Stimulated activated CD8-positive, alpha-beta memory T cell treated with anti-CD3 and anti-CD28 coated beads, Interleukin-15, amount 100 ng/mL, for 24 hours (primary cell): Measurements from ENCODE around the gene PIGT.

Experiments used
- DNase-seq: peaks from one replicate; pipeline ENCODE4 v3.0.0-alpha.2; 2020; ENCODE audit warnings: low read depth

PIGT gene

DNA sequence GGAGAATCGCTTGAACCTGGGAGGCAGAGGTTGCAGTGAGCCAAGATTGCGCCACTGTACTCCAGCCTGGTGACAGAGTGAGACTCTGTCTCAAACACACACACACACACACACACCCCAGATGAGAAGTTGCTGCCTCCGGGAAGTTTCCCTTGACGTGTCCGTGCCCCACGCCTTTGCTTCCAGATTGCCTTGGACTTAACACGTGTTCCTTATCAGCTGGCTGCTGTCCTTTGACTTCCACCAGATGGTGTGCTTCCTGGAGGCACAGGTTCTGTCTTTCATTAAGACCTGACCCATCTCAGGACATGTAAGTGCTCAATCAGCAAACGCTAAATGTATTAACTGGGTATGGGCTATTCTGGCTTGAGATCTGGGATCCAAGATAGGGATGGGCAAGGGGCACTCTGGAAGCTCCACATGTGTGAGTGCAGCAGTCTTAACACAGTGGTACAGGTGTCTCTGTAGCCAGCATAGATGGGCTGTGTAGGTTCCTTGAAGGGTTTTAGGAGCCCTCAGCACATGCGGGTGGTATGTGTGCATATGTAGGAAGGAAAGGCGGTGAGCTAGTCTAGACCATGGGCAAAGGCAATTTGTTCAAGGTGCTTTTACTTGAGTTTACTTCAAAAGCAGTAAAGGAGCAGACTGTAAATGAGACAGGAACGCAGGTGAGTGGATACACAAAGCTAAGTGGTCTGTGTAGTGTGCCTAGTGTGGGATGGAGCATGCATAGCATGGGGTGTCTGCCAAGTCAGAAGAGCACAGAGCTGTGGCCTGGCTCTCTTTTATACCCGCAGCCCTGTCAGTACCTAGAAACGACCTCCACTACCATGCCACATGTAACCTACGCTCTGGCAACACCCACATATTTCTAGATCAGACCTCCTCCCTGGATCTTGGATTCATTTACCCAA lies 11.6 kb downstream of the PIGT start:
- DNase-seq, result no peak

DNA sequence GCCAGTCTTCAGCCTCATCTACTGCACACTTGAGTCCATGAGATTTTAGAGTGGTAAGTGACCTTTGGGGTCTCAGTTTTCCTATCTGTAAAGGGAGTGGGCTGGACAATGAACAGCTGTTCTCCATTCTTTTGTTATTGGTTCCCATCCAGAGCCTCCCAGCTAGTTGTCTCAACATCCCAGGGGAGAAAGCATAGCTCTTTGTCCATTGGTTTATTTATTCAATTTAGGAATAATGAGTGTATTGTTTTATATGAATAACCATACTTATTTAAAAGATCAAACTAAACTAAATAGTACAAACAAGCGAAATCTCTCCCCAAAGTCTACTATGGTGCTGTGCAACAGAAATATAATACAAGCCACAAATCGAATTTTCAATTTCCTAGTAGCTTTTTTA lies 13.7 kb downstream of the PIGT start:
- no peak for DNase-seq

DNA sequence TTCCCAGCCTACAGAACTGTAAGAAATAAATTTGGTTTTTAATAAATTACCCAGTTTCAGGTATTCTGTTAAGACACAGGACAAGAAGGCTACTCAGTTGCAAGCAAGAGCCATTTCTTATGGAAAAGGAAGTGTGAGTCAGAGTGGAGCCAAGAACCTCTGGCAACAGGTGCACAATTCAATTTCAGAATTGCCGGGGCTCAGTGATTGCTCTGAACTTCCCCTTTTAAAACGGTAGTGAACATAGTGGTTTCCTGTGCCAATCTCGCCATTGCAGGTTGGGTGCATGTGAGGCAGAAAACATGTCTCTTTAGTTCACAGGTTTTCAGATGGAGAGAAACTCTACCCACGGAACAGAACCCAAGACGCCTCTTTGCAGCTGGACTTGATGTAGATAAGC lies 16.4 kb downstream of the PIGT start:
- DNase-seq, result no peak

DNA sequence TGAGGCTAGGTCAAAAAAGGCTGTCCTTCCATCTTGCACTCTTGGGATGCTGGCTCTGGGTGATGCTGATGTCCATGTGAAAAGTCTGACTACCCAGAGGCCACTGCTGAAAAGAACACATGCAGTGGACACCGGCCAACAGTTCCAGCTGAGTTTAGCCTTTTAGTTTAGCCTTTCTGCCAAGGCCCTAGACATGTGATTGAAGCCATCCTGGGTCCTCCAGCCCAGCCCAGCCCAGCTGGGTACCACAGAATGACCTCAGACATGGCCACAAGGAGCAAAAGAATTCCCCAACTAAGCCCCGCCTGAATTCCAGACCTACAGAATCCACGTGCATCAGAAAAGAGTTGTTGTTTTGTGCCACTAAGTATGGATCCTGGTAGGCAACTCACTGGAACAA lies 17.4 kb downstream of the PIGT start:
- DNase-seq, result no peak

DNA sequence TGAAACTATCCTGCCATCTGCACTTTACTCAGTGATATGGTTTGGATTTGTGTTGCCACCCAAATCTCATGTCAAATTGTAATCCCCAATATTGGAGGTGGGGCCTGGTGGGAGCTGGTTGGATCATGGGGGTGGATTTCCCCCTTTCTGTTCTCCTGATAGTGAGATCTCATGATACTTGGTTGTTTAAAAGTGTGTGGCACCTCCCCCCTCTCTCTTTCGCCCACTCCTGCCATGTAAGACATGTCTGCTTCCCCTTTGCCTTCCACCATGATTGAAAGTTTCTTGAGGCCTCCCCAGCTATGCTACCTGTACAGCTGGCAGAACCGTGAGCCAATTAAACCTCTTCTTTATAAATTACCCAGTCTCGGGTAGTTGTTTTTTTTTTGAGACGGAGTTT lies 18.0 kb downstream of the PIGT start:
- no peak for DNase-seq

DNA sequence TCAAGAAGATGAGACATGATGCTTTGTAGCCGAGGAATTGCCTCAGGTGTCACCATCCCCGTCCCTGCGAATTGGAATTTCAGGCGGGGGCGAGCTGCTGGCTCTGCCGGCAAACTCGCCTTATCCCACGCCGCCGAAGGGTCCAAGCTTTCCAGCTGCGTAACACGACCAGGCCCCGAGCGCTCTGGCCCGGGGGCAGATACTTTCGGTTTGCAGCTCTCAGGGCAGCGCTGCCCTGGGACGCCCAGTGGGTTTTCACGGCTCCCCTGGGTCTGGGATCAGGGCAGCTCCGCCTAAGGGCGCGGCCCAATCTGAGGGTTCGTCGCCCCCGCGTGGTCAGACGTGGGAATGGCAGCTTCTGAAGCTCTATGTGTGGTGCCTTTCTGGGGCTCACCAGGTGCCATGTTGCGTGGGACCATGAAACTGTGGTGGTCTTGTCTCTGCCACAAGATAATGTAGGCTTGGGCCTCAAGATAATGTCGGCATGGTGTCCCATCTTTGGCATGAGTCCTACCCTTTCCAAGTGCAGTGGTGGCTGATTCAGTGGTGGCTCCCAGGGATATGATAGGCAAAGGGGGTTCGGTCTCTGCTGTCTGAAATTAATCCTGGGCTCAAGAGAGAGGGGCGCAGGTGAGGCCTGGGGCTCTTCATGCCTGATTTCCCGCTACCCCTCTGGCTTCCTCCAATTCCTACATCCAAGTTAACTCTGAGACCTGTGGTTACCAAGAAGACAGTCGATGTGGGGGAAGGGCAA lies 21.0 kb downstream of the PIGT start:
- peak; percentile 83 for DNase-seq

DNA sequence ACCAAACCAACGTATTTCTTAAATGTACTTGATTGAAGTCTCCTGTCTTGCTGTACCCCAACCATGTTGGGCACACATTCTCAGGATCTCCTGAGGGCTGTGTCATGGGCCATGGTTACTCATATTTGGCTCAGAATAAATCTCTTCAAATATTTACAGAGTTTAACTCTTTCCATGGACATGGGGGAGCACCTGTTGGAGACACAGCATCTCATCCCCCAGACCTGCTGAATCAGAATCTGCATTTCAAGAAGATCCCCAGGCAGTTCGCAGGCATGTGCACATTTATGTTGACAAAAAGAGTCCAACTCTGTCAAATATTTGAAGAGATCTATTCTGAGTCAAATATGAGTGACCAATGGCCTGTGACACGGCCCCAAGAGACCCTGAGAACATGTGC lies 24.5 kb downstream of the PIGT start:
- no peak for DNase-seq

DNA sequence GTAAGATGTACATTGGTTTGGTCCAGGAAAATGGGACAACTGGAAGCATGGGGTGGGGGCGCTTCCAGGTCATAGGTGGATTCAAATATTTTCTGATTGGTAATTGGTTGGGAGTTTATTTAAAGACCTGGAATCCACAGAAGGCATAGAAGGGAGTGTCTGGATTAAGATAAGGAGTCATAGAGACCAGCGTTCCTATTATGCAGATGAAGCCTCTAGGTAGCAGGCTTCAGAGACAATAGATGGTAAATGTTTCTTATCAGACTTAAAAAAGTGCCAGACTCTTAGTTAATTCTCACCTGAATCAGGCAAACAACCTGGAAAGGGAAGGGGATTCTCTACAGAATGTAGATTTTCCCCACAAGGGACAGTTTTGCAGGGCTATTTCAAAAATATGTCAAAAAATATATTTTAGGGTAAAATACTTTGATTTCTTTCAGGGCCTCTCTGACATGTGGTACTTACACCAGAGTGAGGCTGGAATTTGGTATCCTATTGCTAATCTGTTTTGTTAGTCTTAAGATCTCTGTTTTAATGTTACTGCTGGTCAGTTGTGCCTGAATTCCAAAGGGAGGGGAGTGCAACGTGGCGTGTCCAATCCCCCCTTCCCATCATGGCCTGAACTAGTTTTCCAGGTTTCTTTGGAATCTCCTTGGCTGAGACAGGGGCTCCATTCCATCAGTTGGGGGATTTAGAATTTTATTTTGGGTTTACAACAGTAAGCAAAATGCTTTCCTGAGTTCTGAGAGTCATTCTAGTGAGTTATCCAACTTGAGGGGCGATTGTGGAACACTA lies 25.1 kb downstream of the PIGT start:
- DNase-seq, result no peak

DNA sequence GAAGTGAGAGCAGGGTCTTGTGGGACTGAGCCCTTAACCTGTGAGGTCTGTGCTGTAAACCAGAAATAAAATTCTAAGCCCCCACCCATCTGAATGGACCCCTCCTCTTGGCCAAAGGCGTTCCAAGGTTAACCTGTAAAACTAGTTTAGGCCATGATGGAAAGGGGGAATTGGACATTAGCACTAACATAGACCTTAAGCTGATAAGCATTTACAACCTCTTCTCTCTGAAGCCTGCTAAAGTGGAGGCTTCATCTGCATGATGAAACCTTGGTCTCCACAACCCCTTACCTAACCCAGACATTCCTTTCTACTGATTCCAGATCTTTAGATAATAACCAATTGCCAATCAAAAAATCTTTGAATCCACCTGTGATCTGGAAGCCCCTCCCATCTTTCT lies 25.8 kb downstream of the PIGT start:
- DNase-seq, result no peak

DNA sequence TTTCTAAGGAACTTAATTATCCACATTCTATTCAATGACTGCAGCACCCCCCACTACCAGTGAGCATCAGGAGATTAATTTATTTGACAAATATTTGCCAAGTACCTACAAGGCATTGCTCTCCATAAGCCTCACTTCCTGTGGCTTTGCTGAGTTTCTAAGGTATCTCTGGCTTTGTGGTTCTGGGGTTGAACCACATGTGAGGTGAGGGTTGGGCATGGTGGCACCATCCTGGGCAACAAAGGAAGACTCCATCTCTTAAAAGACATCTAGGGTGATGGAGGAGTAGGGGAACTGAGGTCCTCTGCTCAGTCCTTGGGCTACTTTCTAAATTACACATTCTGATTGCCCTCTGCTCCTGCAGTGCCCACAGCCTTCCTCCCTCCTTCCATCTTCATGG lies 28.1 kb downstream of the PIGT start:
- no peak for DNase-seq

DNA sequence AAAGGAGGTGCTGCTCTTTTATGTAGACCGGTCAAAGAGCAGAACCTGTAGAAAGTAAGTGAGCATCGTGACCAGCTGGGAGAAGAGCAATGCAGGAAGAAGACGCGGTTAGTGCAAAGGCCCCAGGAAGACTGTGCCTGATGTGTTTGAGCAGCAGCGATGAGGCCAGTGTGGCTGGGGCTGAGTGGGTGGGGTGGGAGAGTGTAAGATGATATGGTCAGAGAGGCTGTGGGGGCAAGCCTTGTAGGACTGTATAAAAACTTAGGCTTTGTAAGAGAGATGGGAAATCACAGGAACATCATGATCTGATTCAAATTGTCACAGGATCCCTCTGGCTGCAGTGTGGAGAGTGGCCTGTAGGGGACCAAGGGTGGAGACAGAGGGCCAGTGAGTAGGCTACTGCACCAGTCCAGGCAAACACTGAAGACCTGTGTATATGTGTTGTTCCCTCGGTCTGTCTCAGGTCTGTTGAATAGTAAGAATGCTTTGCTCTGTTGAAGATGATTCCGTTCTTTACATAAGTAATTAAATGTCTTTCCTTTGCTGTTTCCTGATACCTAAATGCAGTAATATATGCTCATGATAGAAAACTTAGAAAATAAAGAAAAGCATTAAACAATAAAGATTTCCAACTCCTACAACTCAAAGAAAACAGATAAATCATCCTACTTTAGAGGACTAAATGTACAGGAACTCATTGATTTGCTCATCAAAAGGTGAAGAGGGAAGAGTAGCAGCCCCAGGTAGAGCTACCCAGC lies 30.0 kb downstream of the PIGT start:
- DNase-seq, result no peak

DNA sequence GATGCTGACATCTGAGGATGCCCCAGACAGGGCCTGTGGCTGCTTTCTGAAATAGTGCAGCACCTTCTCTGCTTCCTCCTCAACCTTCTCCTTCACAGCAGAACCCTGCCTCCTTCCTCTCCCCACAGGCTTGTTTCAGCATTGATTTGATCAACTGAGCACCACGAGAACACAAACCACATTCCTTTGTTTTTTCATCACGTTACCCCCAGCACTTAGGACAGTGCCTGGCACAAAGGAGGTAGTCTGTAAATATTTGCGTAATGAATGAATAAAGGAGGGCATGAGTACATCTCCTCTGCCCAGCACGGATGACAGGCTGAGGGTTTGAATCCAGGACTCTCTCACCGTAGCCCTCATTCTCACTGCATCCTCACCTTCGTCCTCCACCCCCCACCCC lies 32.3 kb downstream of the PIGT start:
- no peak for DNase-seq

DNA sequence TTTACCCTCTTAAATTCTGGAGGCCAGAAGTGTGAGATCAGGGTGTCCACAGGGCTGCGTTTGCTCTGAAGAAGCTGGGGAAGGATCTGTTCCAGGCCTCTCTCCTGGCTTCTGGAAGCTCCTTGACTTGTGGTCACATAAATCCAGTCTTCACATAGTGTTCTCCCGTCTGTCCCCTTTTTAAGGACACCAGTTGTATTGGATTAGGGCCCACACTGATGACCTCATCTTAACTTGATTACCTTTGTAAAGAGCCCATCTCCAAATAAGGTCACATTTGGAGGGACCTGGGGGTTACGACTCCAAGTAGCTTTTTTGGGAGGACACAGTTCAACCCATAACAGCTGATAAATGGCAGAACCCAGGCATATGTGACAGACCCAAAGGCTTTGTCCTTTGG lies 33.6 kb downstream of the PIGT start:
- DNase-seq, result no peak

DNA sequence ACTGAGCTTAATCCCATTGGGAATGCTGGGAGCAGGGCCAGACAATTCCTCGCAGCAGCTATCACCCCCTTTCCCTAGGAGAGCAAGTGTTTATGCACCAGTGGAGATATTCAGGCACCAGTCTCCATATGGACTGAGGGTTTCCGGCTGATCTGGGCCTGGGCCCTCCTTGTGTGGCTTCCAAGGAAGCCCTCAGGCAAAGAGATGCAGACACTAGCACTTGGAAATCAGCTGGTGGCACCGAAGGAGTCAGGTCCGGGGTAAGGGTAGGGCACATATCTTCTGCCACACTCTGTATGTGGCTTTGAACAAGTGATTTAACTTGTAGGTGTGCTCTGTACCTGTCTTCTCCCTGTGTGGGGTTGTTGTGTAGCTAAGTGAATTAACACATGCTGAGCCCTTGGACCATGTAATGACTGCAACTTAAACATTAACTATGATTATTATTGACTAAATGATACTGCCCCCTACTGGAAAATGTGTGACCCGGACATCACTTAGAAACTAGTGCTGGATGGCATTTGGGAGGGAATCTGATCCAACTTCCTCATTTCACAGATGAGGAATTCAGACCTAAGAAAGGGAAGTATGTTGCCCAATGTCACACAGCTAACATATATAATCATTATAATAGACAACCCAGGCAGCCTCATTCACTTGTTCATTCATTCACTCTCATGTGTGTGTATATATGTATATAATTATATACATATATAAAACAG lies 34.3 kb downstream of the PIGT start:
- DNase-seq, result no peak

DNA sequence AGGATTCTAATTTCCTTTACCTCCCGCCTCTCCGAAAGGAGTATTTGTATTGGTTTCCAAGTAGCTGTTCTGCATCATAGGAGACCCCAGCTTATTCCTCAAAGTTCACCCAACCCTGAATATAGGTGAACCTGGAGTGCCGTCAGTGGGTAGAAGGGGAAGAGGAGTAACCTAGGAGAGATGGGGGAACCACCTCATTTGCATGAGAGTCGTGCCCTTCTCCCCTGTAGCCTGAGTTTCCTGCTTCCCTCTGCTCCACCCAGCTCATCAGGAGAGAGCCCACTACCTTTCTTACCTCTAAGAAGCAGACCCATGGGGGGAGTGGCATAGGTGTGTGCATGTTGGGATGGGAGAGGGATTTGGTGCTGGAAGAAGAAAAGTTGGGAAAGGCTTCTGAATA lies 36.3 kb downstream of the PIGT start:
- DNase-seq, result no peak

DNA sequence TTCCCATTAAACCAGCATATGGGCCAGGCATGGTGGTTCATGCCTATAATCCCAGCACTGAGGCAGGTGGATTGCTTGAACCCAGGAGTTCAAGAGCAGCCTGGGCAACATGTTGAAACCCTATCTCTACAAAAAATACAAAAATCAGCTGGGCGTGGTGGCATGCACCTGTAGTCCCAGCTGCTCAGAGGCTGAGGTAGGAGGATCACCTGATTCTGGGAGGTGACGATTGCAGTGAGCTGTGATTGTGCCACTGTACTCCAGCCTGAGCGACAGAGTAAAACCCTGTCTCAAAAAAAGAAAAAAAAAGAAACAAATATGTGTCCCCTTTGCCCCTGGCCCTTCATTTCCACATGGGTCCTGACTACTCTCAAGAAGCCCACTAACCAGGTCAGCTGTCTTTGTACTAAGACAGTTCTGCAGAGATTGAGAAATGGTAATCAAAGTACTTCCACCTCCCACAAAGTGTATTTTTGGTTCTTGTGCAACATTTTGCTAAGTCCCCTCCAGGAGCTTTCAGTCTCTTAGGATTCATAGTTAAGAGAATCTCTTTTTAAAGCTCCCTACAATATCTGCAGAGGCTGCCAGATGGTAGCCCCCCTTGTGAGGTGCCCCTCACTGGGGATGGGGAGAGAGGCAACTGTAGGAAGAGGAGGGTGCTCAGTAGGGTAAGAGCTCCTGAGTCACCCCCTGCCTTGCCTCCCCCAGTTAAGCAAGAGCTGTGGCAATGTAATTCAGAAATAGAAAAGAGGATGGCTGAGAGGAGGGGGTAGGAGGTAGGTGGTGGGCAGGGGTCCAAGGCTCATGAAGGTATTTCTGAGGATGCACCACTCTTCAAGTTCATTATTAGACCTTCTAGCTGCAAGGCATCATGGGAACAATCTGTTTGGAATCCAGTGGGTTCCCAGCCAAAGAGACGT lies 37.1 kb downstream of the PIGT start:
- no peak for DNase-seq

DNA sequence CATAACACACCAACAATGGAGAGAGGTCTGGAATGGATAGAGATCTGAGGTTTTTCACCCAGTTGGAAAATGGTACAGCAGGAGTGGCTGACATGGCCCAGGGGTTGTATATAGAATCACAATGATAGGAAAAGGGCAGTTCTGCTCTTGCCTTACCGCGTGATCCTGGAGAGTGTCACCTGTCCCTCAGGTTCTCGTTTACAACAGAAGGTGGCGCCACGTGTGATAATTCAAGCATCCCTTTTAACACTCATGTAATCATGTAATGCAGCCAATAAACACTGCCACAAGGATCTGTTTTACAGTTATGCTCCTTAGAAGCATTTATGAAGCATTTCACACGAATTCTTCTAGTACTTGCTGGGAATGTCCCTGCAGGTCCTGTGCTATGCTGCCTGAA lies 40.7 kb downstream of the PIGT start:
- no peak for DNase-seq

DNA sequence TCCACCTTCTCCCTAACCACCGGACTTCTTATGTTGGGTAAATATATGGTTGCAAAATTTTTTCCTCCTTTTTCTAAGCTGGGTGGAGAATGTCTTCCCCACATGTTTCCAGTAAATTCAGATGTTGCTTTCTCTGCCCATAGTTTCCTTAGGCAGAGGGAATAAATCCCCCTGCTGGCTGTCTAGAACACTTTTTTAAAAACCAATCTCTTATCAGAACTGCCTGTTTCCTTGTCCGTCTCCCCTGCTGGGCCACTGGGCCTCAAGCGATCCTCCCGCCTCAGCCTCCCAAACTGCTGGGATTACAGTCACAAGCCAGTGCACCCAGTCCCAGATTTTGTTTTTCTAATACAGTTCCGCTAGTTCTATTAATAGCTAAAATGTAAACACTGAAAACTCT lies 43.7 kb downstream of the PIGT start:
- DNase-seq, result no peak

DNA sequence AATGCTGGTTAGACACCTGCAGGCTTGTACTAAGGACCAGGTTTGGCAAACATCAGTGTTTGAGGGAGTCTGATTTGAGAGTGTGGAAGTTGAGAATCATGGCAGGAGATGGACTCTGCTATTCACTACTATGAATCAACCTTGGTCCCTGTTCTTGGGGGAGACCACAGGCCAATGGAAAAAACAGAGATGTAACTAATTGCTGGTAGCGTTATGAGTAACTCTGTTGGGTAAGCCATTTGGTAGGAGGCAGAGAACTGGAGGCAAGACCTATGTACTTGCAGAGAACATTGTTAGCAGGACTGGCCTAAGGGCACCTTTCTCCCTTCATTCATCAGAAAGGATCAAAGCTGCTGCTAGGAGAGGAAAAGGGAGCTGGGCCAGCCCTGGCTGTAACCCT lies 45.3 kb downstream of the PIGT start:
- DNase-seq, result no peak
